PFSK-1 (cell line): ENCODE results near the gene WNT7B.

ENCODE experiments used
- POLR2AphosphoS5 ChIP-seq: IDR thresholded peaks from 2 replicates; pipeline ENCODE4 v1.6.1; 2012; ENCODE audit warnings: low read depth, mild to moderate bottlenecking, control low read depth, low read length, moderate library complexity
- REST ChIP-seq, 2 experiments: IDR thresholded peaks; 2 replicates each; pipeline versions ENCODE4 v1.6.1 to v1.8.0; 2011 to 2012; ENCODE audit warnings: low read depth in 2 of 2, low read length in 2 of 2, control low read depth in 1 of 2, inconsistent platforms in 1 of 2, mild to moderate bottlenecking in 1 of 2, moderate library complexity in 1 of 2; ENCODE audit not compliant: insufficient read depth in 1 of 2
- SIN3A ChIP-seq: IDR thresholded peaks from 2 replicates; pipeline ENCODE4 v1.6.1; 2012; ENCODE audit warnings: mild to moderate bottlenecking, low read length, moderate library complexity, borderline replicate concordance; ENCODE audit not compliant: insufficient read depth
- TAF1 ChIP-seq: IDR thresholded peaks from 2 replicates; pipeline ENCODE4 v1.6.1; 2012; ENCODE audit warnings: low read length, control low read depth, borderline replicate concordance; ENCODE audit not compliant: insufficient read depth

GRCh38 chr22:45922256-45922655 is 54.7 kb downstream of the WNT7B start:
- TF ChIP-seq POLR2AphosphoS5 (no peak), TAF1 (no peak), SIN3A (no peak), REST (IDR thresholded peaks at IDR 0.05; ENCODE audit: insufficient read depth in 1 of 2, low read depth in 2 of 2, low read length in 2 of 2) (no peak)
